Breast epithelium (tissue), 3 donors: ENCODE measurements around the gene DYNLRB1.

ENCODE experiments used
- CTCF ChIP-seq, 3 donors: fragments of 450-650 bp; IDR thresholded peaks; one replicate each; pipeline ENCODE4 v1.5.1; 2016 to 2017; ENCODE audit warnings: antibody characterized with exemption in 3 of 3, mild to moderate bottlenecking in 3 of 3, moderate library complexity in 3 of 3
- POLR2A ChIP-seq: fragments of 450-650 bp; IDR thresholded peaks from one replicate; pipeline ENCODE4 v1.6.1; 2016; ENCODE audit warnings: antibody characterized with exemption, mild to moderate bottlenecking, moderate library complexity

- no peak for TF ChIP-seq POLR2A
- no peak for TF ChIP-seq CTCF (IDR thresholded peaks at IDR 0.05)
These were observed 33.2 kb downstream of the DYNLRB1 start for GRCh38 chr20:34549291-34549928.
